Measurements from ENCODE around the gene ANKRD1. TPM values are rescaled to one million over a fixed set of nuclear protein-coding genes. Genes with fewer than 3 reads are reported as not detected.

Gene ANKRD1
- total RNA-seq, 2 experiments from 2014 or later: not detected

DNA sequence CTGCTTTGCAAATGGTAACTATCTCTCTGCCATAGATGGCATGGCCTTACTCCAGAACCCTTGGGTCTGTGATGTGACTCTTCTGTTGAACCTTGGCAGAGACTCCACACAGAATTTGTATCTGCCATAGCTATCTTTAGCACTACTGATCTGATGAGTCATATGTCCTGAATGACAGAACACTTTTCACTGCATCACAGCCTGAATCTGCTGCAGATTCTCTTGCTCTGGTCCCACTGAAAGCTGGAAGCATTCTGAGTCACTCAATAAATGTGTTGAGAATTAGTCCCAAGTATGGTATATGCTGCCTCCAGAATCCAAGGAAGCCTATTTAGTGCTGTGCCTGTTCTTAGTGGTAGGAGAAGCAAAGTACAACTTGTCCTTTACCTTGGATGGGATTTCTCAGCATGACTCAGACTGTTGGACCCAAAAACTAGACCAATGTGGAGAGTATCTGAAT, 39.5 kb upstream of the ANKRD1 start:
- ChIA-PET POLR2A (interaction anchor here (0.8 kb wide), 1 partner anchor 99 kb away, joined by 3 read pairs; no protein-coding TSS in a partner anchor), CTCF (interaction anchor here (1.2 kb wide), 1 partner anchor 49 kb away, joined by 6 read pairs; no protein-coding TSS in a partner anchor)
- H3K36me3 Mint-ChIP-seq (ENCODE audit: low read depth): no peaks in the 10 kb centered on the region
- H3K27ac Mint-ChIP-seq: no peak overlapping the region
- DNase-seq: no peak
- no peaks in the 10 kb centered on the region for H3K27me3 Mint-ChIP-seq
- H3K9me3 Mint-ChIP-seq: no peaks in the 10 kb centered on the region
- peak; percentile 42 for ATAC-seq
- TF ChIP-seq, protein P1, sequence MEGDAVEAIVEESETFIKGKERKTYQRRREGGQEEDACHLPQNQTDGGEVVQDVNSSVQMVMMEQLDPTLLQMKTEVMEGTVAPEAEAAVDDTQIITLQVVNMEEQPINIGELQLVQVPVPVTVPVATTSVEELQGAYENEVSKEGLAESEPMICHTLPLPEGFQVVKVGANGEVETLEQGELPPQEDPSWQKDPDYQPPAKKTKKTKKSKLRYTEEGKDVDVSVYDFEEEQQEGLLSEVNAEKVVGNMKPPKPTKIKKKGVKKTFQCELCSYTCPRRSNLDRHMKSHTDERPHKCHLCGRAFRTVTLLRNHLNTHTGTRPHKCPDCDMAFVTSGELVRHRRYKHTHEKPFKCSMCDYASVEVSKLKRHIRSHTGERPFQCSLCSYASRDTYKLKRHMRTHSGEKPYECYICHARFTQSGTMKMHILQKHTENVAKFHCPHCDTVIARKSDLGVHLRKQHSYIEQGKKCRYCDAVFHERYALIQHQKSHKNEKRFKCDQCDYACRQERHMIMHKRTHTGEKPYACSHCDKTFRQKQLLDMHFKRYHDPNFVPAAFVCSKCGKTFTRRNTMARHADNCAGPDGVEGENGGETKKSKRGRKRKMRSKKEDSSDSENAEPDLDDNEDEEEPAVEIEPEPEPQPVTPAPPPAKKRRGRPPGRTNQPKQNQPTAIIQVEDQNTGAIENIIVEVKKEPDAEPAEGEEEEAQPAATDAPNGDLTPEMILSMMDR (IDR thresholded peaks at IDR 0.05): no peak
- intact Hi-C loops (cut with micrococcal nuclease): no loop called here
- no peak overlapping the region for H3K4me3 Mint-ChIP-seq
- no peaks in the 10 kb centered on the region for H3K4me1 Mint-ChIP-seq (ENCODE audit: low read depth)

DNA sequence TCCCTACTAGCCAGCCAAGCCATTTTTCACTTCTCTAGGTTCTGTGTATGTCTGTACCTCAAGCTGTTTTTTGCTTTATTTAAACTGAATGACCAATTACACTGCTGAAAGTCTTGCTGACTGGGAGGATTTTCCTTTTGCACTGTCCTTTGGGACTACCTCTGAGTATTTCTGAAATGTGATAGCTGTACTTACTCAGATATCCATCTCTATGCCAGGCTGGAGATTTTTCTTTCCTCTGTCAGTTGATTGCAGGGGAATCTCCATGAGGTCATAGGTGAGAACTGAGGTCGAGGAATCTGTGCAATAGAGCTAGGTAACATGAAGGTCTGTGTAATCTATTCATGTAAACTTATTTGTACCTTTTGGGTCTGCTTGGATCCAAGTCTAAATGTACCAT, 38.9 kb upstream of the ANKRD1 start:
- Mint-ChIP-seq H3K36me3 (ENCODE audit: low read depth) (no peaks in the 10 kb centered on the region), H3K27me3 (no peaks in the 10 kb centered on the region), H3K27ac (no peak overlapping the region), H3K4me1 (ENCODE audit: low read depth) (no peaks in the 10 kb centered on the region), H3K9me3 (no peaks in the 10 kb centered on the region), H3K4me3 (no peak overlapping the region)
- CTCF ChIA-PET: interaction anchor here (1.2 kb wide), 1 partner anchor 48 kb away, joined by 6 read pairs; no protein-coding TSS in a partner anchor
- TF ChIP-seq, protein P1 (IDR thresholded peaks at IDR 0.05): no peak
- ATAC-seq: no peak
- DNase-seq: no peak
- intact Hi-C loops (cut with micrococcal nuclease): no loop called here
- POLR2A ChIA-PET: no interaction called here

DNA sequence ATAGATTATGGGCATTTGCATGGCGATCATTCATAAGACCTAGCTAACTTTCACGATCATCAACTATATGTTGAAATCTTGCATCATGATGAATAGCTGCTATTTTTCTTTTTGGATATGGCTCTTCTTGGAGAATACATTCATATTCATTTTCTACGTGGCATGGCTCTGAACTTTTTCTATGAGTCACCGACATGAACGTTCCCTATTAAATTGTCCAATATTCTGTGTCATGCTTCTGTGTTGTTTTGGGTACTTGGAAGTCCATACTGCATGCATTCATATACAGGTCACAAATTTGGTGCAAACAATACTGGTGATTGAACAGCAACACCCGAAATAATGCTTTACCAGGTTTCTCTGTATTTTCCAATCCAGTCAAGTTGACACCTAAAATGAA, 37.9 kb upstream of the ANKRD1 start:
- TF ChIP-seq, protein P1 (IDR thresholded peaks at IDR 0.05): no peak
- POLR2A ChIA-PET: no interaction called here
- CTCF ChIA-PET: interaction anchor here (1.5 kb wide), 1 partner anchor 48 kb away, joined by 6 read pairs; no protein-coding TSS in a partner anchor
- no peaks in the 10 kb centered on the region for H3K27me3 Mint-ChIP-seq
- intact Hi-C loops (cut with micrococcal nuclease): no loop called here
- no peak overlapping the region for H3K27ac Mint-ChIP-seq
- no peak overlapping the region for H3K4me3 Mint-ChIP-seq
- H3K9me3 Mint-ChIP-seq: no peaks in the 10 kb centered on the region
- no peak for DNase-seq
- H3K36me3 Mint-ChIP-seq (ENCODE audit: low read depth): no peaks in the 10 kb centered on the region
- ATAC-seq: no peak
- no peaks in the 10 kb centered on the region for H3K4me1 Mint-ChIP-seq (ENCODE audit: low read depth)

DNA sequence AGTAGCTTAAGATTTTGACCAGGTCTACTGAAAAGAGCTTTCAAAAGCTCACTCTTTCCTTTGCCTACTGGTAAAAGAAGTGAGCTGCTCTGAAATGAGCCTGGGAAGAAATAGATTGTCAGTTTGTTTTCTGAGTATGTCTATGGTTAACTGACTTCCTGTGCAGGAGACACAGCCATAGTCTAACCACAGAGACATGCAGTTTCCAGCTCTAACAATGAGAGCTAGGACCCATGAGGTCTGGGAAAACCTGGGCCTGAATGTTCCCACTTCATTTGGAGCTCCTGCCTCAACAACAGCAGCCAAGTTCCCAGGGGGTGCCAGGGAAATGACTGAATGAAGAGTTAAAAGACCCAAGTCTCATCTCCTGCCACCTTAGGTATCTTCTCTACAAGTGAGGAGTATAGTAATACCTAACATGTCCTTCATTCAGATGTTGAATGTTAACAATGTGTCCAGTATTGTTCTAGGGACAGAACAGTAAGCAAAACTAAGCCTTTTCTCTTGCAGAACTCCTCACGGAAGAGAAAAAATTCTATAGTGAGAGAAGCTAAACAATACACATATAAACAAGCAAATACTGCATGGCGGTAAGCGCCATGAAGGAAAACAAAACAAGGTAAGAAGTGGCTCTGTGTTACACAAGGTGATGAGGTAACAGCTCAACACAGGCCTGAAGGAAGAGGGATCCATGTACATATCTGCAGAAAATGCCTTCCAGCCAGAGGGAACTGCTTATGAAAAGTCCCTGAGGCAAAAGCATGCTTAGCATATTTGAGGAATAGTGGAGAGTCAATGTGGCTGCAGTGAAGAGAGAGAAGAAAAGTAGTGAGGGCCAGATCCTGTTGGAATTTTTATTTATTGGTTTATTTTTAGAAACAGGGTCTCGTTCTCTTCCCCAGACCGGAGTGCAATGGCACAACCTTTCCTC, 26.4 kb upstream of the ANKRD1 start:
- Mint-ChIP-seq H3K36me3 (ENCODE audit: low read depth) (no peaks in the 10 kb centered on the region), H3K4me1 (ENCODE audit: low read depth) (peaks cover 14% of the 10 kb centered on the region), H3K27ac (peak overlapping the region; percentile 79), H3K4me3 (no peak overlapping the region), H3K27me3 (no peaks in the 10 kb centered on the region), H3K9me3 (peaks cover 3% of the 10 kb centered on the region)
- DNase-seq (peak; percentile 5), ATAC-seq (peak; percentile 62)
- ChIA-PET CTCF (interaction anchor here (1.1 to 1.9 kb wide), 4 partner anchors 30 to 60 kb away, joined by 3 to 7 read pairs (median 3); no protein-coding TSS in a partner anchor), POLR2A (no interaction called here)
- intact Hi-C loops (cut with micrococcal nuclease): no loop called here
- TF ChIP-seq, protein P1 (IDR thresholded peaks at IDR 0.05): no peak
